DMS53 treated with DMSO at 0.1 percent for 48 hours (cell line): ENCODE measurements around the gene GREM1.

Experiments
- DNase-seq: peaks from one replicate; lab custom pipeline; 2025; ENCODE audit not compliant: unreplicated experiment; lab: John Stamatoyannopoulos, UW

The GREM1 gene

GRCh38 chr15:32694222-32694983 lies 23.4 kb upstream of the GREM1 start:
- no peak for DNase-seq

GRCh38 chr15:32698773-32699390 lies 18.9 kb upstream of the GREM1 start:
- no peak for DNase-seq

- no peak for DNase-seq
Observed at GRCh38 chr15:32700501-32701150, 17.2 kb upstream of the GREM1 start.

GRCh38 chr15:32701863-32702262 lies 15.9 kb upstream of the GREM1 start:
- no peak for DNase-seq

- no peak for DNase-seq
Observed at GRCh38 chr15:32704395-32704981, 13.3 kb upstream of the GREM1 start.

- DNase-seq: no peak
Observed at GRCh38 chr15:32705446-32705845, 12.4 kb upstream of the GREM1 start.

GRCh38 chr15:32706704-32707103 lies 11.1 kb upstream of the GREM1 start:
- no peak for DNase-seq

GRCh38 chr15:32707436-32707835 lies 10.4 kb upstream of the GREM1 start:
- no peak for DNase-seq

- DNase-seq: no peak
Observed at GRCh38 chr15:32709295-32710033, 8.3 kb upstream of the GREM1 start.

- no peak for DNase-seq
Observed at GRCh38 chr15:32715276-32715675, 2.5 kb upstream of the GREM1 start.

GRCh38 chr15:32716216-32716914 lies 1.4 kb upstream of the GREM1 start:
- no peak for DNase-seq

- no peak for DNase-seq
Observed at GRCh38 chr15:32716915-32717425, 834 bp upstream of the GREM1 start.

- peak; percentile 9 for DNase-seq
Observed at GRCh38 chr15:32718227-32718820, 520 bp downstream of the GREM1 start.

GRCh38 chr15:32718821-32719716 lies 1.3 kb downstream of the GREM1 start:
- DNase-seq: no peak

GRCh38 chr15:32721596-32721995 lies 3.8 kb downstream of the GREM1 start:
- no peak for DNase-seq

GRCh38 chr15:32722136-32722535 lies 4.3 kb downstream of the GREM1 start:
- DNase-seq: no peak

GRCh38 chr15:32723171-32723948 lies 5.6 kb downstream of the GREM1 start:
- DNase-seq: no peak

GRCh38 chr15:32729700-32730395 lies 12.0 kb downstream of the GREM1 start:
- DNase-seq: no peak
